Measurements from ENCODE around the gene PLA2G4A.
A peak's percentile ranks its signal among the peaks of the same experiment; 100 is the strongest.
"Not testable (repeated sequence)": the region's sequence is repeated elsewhere in the genome, so short reads cannot be mapped to it uniquely, and the experiment has no call there.

PLA2G4A gene

DNA sequence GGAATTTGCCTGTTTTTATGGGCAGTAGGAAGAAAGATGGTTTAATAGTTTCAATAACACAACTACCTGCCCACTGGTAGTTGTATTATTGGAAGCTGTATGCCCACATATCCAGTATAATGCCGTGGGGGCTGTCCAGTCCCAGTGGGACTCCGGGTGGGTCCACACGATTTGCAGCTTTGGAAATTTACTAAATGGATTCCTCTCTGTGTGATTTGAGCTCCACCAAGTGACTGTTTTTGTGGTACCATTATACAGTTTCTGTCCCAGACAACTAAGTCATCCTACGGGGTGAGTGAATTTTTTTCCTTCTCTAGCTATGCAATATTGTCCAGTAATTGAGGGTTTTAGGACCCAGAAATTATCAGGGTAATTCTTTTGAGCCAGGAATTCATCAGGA lies 86.8 kb downstream of the PLA2G4A start:
- TF ChIP-seq, protein P1, sequence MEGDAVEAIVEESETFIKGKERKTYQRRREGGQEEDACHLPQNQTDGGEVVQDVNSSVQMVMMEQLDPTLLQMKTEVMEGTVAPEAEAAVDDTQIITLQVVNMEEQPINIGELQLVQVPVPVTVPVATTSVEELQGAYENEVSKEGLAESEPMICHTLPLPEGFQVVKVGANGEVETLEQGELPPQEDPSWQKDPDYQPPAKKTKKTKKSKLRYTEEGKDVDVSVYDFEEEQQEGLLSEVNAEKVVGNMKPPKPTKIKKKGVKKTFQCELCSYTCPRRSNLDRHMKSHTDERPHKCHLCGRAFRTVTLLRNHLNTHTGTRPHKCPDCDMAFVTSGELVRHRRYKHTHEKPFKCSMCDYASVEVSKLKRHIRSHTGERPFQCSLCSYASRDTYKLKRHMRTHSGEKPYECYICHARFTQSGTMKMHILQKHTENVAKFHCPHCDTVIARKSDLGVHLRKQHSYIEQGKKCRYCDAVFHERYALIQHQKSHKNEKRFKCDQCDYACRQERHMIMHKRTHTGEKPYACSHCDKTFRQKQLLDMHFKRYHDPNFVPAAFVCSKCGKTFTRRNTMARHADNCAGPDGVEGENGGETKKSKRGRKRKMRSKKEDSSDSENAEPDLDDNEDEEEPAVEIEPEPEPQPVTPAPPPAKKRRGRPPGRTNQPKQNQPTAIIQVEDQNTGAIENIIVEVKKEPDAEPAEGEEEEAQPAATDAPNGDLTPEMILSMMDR (IDR thresholded peaks at IDR 0.05; ENCODE audit: low read depth, low read length): no peak
- H3K4me3 ChIP-seq (ENCODE audit: low read depth, low read length): no peak overlapping the region

DNA sequence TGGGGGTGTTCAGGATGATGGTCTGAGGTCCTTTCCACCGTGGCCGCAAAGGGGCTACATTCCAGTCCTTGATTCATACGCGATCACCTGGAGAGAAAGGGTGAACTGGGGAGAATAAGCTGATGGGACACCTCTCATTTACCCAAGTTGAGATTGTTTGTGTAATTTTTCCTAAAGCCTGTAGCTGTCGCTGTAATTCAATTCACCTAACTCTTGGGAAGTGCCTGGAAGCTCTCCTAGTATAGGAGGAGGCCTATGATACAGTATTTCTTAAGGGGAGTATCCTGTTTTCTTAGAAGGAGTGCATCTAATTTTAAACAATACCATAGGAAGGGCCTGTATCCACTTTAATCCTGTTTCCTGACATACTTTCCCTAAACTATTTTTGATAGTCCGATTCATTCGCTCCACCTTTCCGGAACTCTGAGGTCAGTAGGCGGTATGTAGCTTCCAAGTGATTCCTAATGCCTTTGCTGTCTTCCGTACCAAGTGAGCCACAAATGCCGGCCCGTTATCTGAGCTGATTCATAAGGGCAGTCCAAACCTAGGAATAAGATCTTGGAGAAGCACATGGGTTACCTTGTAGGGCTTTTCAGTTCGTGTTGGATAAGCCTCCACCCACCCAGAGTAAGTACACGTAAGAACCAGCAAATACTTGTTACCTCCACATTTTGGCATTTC lies 88.5 kb downstream of the PLA2G4A start:
- TF ChIP-seq, protein P1 (IDR thresholded peaks at IDR 0.05; ENCODE audit: low read depth, low read length): peak; percentile 25; the same call in 1 of the 2 replicates
- H3K4me3 ChIP-seq (ENCODE audit: low read depth, low read length): not testable (repeated sequence)

DNA sequence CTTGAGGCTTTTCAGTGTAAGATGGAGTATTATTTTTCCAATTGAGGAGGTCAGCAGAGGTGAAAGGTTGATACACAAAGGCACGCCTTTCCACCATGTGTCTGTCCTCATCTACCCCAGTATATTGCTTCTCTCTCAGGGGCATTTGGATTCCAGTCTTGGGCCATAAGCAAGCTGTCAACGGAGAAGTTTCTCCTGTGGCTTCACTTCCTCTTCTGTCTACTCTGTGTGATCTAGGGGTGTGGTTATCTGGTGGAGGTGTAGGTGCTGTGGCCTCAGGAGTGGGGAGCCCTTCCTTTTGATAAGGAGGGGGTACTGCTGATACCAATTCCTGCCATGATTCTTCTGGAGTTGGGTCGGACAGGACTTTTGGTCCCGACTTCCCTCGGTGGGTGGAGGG lies 92.6 kb downstream of the PLA2G4A start:
- H3K4me3 ChIP-seq (ENCODE audit: low read depth, low read length): not testable (repeated sequence)

DNA sequence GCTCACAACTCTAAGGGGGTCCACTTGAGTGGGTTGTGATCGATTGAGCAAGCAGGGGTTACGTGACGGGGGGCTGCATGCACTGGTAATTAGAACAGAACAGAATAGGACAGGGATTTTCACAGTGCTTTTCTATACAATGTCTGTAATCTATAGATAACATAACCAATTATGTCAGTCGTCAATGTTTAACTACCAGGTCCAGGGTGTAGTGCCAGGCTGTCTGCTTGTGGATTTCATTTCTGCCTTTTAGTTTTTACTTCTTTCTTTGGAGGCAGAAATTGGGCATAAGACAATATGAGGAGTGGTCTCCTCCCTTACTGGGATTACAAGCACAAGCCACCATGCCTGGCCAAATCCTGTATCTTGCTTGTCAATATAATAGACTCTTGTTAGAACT lies 94.1 kb downstream of the PLA2G4A start:
- H3K4me3 ChIP-seq (ENCODE audit: low read depth, low read length): not testable (repeated sequence)

DNA sequence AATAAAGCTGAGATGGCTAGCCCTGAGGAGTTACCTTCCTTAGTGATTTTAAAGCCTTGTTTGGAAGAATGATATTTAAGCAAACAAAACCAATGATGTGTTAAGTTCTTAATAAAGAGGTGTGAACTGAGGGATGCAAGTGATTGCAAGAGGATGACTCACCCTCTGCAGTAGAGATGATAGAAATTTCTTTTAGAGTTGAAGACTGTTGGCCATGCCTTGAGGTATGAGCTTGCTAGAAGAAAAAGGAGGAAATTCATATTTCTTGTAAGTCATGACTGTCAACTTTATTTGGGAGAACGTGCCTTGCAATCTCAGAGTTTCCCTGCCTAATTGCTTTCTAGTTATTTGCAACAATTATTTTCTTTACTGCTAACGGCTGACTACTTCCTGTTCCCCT lies 94.7 kb downstream of the PLA2G4A start:
- TF ChIP-seq, protein P1 (IDR thresholded peaks at IDR 0.05; ENCODE audit: low read depth, low read length): no peak
- H3K4me3 ChIP-seq (ENCODE audit: low read depth, low read length): no peak overlapping the region

DNA sequence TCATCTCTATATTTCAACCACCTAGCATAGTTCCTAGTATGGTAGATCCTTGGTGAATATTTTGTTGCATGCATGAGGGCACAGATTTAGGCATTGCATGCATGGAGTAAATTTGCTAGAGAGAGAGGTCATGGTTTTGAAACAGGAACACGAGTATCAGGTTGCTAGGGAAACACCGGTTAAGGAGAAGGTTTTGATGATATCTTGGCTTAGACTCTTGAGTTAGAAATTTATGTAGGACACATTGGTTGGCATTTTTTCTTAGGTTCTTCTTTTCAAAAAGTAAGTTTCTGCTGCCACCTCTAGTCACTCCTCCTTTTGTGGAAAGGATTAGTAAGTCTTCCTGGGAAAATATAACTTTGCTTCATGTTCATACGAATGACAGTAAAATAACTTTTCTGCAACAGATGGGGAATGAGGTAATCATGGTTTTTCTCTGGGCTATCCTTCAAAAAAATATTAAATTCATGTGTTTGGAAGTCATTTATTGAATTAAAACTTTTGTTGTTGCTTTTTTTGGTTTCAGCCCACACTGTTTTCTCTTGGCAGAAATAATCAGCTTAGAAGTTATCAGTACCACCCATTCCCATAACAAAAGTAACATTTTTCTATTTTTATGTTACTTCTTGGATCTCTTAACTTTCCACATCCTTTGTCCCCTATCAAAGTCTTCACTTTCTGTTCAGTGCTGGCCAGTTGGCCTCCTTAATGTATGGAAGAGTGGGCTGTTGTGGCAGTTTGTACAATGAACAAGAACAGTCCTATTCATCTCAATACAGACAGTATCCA lies 97.3 kb downstream of the PLA2G4A start:
- H3K4me3 ChIP-seq (ENCODE audit: low read depth, low read length): no peak overlapping the region
- TF ChIP-seq, protein P1 (IDR thresholded peaks at IDR 0.05; ENCODE audit: low read depth, low read length): no peak

DNA sequence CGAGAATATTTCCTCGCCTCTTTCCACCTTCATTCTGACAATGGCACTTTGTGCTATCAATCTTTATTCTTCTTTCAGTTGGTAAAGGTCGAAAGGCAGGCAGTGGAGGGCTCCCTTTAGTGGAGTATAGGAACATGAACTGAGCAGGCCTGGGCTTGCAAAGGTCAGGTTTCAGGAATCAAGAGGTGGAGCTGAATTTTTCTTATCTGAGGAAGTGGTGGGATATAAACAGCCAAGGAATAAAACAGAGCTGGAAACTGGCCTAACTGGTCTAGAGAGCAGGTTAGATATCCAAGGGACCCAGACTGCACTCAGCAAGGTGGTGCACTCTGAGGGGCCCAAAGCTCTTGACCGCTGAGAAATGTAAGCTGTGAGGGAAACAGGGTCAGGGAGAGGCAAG lies 99.1 kb downstream of the PLA2G4A start:
- TF ChIP-seq, protein P1 (IDR thresholded peaks at IDR 0.05; ENCODE audit: low read depth, low read length): no peak
- H3K4me3 ChIP-seq (ENCODE audit: low read depth, low read length): no peak overlapping the region

DNA sequence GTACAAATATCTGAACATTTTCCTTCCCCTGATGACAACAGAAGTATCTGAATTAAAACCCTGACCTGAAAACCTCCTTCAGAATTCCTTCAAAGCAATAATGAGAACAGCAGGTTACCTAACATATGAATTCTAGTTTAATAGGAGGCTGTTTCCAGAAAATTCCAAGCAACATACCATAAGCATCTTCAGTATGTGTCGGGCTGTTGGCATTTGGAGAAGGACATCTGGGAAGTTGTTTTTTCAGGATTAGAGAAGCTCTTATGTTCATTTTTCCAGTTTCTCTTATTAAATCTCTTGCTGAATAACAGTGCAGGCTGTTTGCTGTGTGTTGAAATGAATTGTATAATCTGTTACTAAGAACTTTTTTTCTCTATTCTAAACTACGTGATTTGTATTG lies 101.5 kb downstream of the PLA2G4A start:
- no peak overlapping the region for H3K4me3 ChIP-seq (ENCODE audit: low read depth, low read length)

More for the DNA sequence above, 101.5 kb downstream of the PLA2G4A start:
- TF ChIP-seq, protein P1 (IDR thresholded peaks at IDR 0.05; ENCODE audit: low read depth, low read length): no peak

Data from WI38 (cell line).